ENCODE data around the gene SPANXD.

SPANXD gene

DNA sequence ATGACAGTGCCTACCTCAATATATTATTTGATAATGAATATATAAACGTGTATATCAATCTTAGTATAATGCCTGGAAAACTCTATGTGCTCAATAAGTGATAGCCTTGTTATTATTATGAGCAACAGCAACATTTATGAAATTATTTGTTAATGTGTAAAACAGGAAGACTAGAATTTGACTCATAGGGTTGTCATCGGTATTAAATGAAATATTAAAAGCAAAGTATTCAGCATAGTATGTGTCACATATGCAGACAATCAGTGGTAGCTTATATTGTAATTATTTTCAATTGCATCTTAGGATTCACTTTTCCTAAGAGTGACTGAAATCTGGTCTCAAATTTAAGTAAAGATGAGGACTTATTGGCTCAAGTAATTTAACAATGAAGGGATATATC is 24.6 kb downstream of the SPANXD start:
- no peak overlapping the region for H3K4me3 ChIP-seq (ENCODE audit: low read depth, low read length)
- TF ChIP-seq, protein P1, sequence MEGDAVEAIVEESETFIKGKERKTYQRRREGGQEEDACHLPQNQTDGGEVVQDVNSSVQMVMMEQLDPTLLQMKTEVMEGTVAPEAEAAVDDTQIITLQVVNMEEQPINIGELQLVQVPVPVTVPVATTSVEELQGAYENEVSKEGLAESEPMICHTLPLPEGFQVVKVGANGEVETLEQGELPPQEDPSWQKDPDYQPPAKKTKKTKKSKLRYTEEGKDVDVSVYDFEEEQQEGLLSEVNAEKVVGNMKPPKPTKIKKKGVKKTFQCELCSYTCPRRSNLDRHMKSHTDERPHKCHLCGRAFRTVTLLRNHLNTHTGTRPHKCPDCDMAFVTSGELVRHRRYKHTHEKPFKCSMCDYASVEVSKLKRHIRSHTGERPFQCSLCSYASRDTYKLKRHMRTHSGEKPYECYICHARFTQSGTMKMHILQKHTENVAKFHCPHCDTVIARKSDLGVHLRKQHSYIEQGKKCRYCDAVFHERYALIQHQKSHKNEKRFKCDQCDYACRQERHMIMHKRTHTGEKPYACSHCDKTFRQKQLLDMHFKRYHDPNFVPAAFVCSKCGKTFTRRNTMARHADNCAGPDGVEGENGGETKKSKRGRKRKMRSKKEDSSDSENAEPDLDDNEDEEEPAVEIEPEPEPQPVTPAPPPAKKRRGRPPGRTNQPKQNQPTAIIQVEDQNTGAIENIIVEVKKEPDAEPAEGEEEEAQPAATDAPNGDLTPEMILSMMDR (IDR thresholded peaks at IDR 0.05; ENCODE audit: low read depth, low read length) = no peak

DNA sequence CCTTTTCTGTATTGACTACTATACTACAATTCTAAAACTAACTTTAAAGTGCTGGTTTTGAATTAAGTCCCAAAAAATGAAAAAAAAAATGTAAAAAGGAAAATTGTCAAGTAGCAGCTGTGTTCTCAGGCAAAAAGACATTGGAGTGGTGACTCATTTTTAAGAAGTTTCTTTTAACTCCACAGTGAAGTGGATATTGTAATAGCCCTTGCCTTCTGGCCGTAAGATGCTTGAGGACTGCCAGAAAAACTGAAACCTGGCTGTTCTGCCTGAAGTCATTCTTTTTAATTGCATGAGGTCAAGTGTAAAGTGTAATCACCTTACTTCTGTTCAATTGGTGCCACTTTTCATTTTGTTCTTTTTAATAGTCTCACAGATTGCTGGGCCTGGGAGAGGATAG is 28.9 kb downstream of the SPANXD start:
- TF ChIP-seq, protein P1 (IDR thresholded peaks at IDR 0.05; ENCODE audit: low read depth, low read length) = no peak
- no peak overlapping the region for H3K4me3 ChIP-seq (ENCODE audit: low read depth, low read length)

DNA sequence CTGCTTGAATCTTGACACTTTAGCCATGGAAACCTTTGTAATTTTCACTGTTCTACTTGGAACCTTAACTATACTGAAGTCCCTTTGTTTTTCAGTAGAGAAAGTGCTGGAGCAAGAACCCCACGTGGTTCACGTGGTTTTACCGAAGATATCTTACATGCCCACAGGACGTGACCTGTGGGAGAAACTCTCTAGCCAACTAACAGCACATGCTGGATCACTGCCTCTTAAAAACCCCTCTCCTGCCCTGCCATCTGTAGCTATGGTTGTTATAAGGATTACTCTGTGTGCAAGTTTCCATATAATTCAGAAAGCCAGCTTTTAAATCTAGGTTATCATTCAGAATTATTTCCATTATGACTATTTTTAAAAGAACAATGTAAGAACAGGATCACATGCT is 30.2 kb downstream of the SPANXD start:
- TF ChIP-seq, protein P1 (IDR thresholded peaks at IDR 0.05; ENCODE audit: low read depth, low read length) = no peak
- H3K4me3 ChIP-seq (ENCODE audit: low read depth, low read length) = no peak overlapping the region

DNA sequence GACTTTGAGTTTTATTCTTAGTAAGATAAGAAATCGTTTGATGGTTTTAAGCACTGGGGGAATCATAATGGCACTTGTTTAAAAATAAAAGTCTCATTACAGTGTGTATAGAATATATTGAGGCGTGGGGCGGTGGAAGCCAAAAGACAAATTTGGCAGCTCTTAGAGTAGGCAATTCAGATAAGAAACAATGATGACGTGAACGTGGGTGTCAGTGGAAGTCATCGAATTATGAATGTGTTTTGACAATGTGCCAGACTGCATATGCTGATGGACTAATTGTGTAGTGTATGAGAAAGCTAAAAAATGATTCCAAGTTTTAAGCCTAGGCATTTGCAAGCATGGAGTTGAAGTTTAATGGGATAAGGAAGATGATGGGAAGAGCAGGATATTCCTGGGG is 35.8 kb downstream of the SPANXD start:
- no peak overlapping the region for H3K4me3 ChIP-seq (ENCODE audit: low read depth, low read length)
- TF ChIP-seq, protein P1 (IDR thresholded peaks at IDR 0.05; ENCODE audit: low read depth, low read length) = no peak

DNA sequence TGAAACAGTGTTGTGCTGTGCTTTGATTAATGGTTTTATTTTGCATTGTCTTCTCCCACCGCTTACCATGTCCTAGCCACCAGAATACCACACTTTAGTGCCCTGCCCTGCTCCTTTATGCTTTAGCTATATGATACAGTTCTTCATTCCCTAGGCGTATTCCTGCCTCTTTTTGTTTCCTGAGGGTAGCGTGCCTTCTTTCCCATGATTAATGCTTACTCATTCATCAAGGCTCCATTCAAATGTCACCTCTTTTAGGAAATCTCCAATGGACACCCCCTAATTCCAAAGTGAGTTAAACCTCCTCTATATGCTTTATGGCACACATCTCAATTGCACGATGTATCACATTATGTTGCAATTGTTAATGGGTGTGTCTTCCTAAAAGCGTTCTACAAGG is 46.3 kb downstream of the SPANXD start:
- TF ChIP-seq, protein P1 (IDR thresholded peaks at IDR 0.05; ENCODE audit: low read depth, low read length) = no peak
- no peak overlapping the region for H3K4me3 ChIP-seq (ENCODE audit: low read depth, low read length)

All from WI38 (cell line).